ENCODE data around the gene NENF. TPM values are rescaled to one million over a fixed set of nuclear protein-coding genes. Genes with fewer than 3 reads are reported as not detected.

Gene NENF
- total and polyA plus RNA-seq, 2 donors (not counting 1 experiment from before 2014, with no cell fraction given): 10.6 to 20.3 TPM

GRCh38 chr1:212397171-212397570, 35.5 kb upstream of the NENF start:
- H3K4me1 ChIP-seq (ENCODE audit: control insufficient read depth in 2 of 2, insufficient read depth in 2 of 2, low read length in 2 of 2): no peaks in the 10 kb centered on the region
- H3K36me3 ChIP-seq (replicated peaks in 1 of 2; ENCODE audit: control extremely low read depth in 1 of 2, control insufficient read depth in 1 of 2, extremely low read depth in 1 of 2, insufficient read depth in 2 of 2, low read length in 1 of 2): peaks cover 5 to 19% of the 10 kb centered on the region in 2 experiments
- TF ChIP-seq EZH2 (IDR thresholded peaks at IDR 0.05; ENCODE audit: borderline replicate concordance, insufficient read depth, low read depth, low read length, poor library complexity, severe bottlenecking) (no peak), CTCF (IDR thresholded peaks at IDR 0.05) (no peak)
- H3K27ac ChIP-seq (ENCODE audit: low read length in 2 of 2): no peak overlapping the region
- no CpG with 5 or more reads among the region's 1 CpG for WGBS (ENCODE audit: insufficient coverage)
- Mint-ChIP-seq H3K4me1 (peaks cover 11% of the 10 kb centered on the region), H3K4me3 (no peak overlapping the region), H3K9me3 (ENCODE audit: insufficient read depth) (no peaks in the 10 kb centered on the region), H3K27ac (no peak overlapping the region), H3K27me3 (no peaks in the 10 kb centered on the region)
- H3K9me3 ChIP-seq (ENCODE audit: control extremely low read depth in 1 of 3, control insufficient read depth in 2 of 3, insufficient read depth in 1 of 3, low read length in 2 of 3): peaks cover 0 to 15% (median 2%) of the 10 kb centered on the region in 3 donors
- H3K4me3 ChIP-seq (ENCODE audit: control extremely low read depth in 1 of 5, extremely low read depth in 1 of 5, insufficient read depth in 1 of 5, low read depth in 2 of 5, low read length in 4 of 5): no peak overlapping the region
- no peak overlapping the region for H2AFZ ChIP-seq (ENCODE audit: insufficient read depth, low read depth, low read length, poor library complexity, severe bottlenecking)
- ChIA-PET CTCF (interaction anchor here (1.2 kb wide), 1 partner anchor 58 kb away, joined by 6 read pairs; no protein-coding TSS in a partner anchor), POLR2A (no interaction called here)
- no peak overlapping the region for H3K4me2 ChIP-seq (replicated peaks; ENCODE audit: low read depth, low read length, poor library complexity, severe bottlenecking)
- H4K20me1 ChIP-seq (ENCODE audit: control insufficient read depth, insufficient read depth, low read length, poor library complexity, severe bottlenecking): no peaks in the 10 kb centered on the region
- ATAC-seq (ENCODE audit: low read depth) (no peak), DNase-seq (no peak)
- no peaks in the 10 kb centered on the region for H3K27me3 ChIP-seq (replicated peaks in 1 of 4; ENCODE audit: control extremely low read depth in 1 of 4, control insufficient read depth in 3 of 4, insufficient read depth in 4 of 4, low read length in 3 of 4)
- intact Hi-C loops (cut with micrococcal nuclease): no loop called here
- H3K79me2 ChIP-seq (ENCODE audit: control insufficient read depth, insufficient read depth, low read length): peaks cover 16% of the 10 kb centered on the region
- H3K9ac ChIP-seq (ENCODE audit: low read length): no peak overlapping the region

- no peaks in the 10 kb centered on the region for H3K27me3 ChIP-seq (replicated peaks in 1 of 4; ENCODE audit: control extremely low read depth in 1 of 4, control insufficient read depth in 3 of 4, insufficient read depth in 4 of 4, low read length in 3 of 4)
- no peaks in the 10 kb centered on the region for H4K20me1 ChIP-seq (ENCODE audit: control insufficient read depth, insufficient read depth, low read length, poor library complexity, severe bottlenecking)
- H3K4me3 ChIP-seq (ENCODE audit: control extremely low read depth in 1 of 5, extremely low read depth in 1 of 5, insufficient read depth in 1 of 5, low read depth in 2 of 5, low read length in 4 of 5): no peak overlapping the region
- intact Hi-C loops (cut with micrococcal nuclease): no loop called here
- CTCF ChIA-PET: no interaction called here
- no CpG with 5 or more reads among the region's 4 CpGs for WGBS (ENCODE audit: insufficient coverage)
- H2AFZ ChIP-seq (ENCODE audit: insufficient read depth, low read depth, low read length, poor library complexity, severe bottlenecking): no peak overlapping the region
- POLR2A ChIA-PET: no interaction called here
- ATAC-seq (ENCODE audit: low read depth): no peak
- H3K4me2 ChIP-seq (replicated peaks; ENCODE audit: low read depth, low read length, poor library complexity, severe bottlenecking): no peak overlapping the region
- H3K79me2 ChIP-seq (ENCODE audit: control insufficient read depth, insufficient read depth, low read length): peaks cover 27% of the 10 kb centered on the region
- peaks cover 0 to 15% (median 2%) of the 10 kb centered on the region in 3 donors for H3K9me3 ChIP-seq (ENCODE audit: control extremely low read depth in 1 of 3, control insufficient read depth in 2 of 3, insufficient read depth in 1 of 3, low read length in 2 of 3)
- H3K27ac Mint-ChIP-seq: no peak overlapping the region
- no peak overlapping the region for H3K9ac ChIP-seq (ENCODE audit: low read length)
- no peaks in the 10 kb centered on the region for H3K27me3 Mint-ChIP-seq
- no peak for DNase-seq
- TF ChIP-seq EZH2 (IDR thresholded peaks at IDR 0.05; ENCODE audit: borderline replicate concordance, insufficient read depth, low read depth, low read length, poor library complexity, severe bottlenecking) (no peak), CTCF (IDR thresholded peaks at IDR 0.05) (no peak)
- H3K9me3 Mint-ChIP-seq (ENCODE audit: insufficient read depth): no peaks in the 10 kb centered on the region
- no peak overlapping the region for H3K27ac ChIP-seq (ENCODE audit: low read length in 2 of 2)
- no peak overlapping the region for H3K4me3 Mint-ChIP-seq
- peaks cover 6% of the 10 kb centered on the region for H3K4me1 Mint-ChIP-seq
- H3K4me1 ChIP-seq (ENCODE audit: control insufficient read depth in 2 of 2, insufficient read depth in 2 of 2, low read length in 2 of 2): no peaks in the 10 kb centered on the region
- peaks cover 7 to 34% of the 10 kb centered on the region in 2 experiments for H3K36me3 ChIP-seq (replicated peaks in 1 of 2; ENCODE audit: control extremely low read depth in 1 of 2, control insufficient read depth in 1 of 2, extremely low read depth in 1 of 2, insufficient read depth in 2 of 2, low read length in 1 of 2)
Measured at GRCh38 chr1:212401042-212401441, 31.7 kb upstream of the NENF start.
